Keratinocyte (primary cell): Measurements from ENCODE around the gene ZNF438.

Experiments used
- EZH2 ChIP-seq: IDR thresholded peaks from one replicate; pipeline ENCODE4 v1.6.1; 2012; ENCODE audit warnings: inconsistent platforms, mild to moderate bottlenecking, low read length, moderate library complexity
- TF ChIP-seq, protein P1 (sequence below), 3 experiments: IDR thresholded peaks in 1 of 3; conservative IDR thresholded peaks in 1 of 3; optimal IDR thresholded peaks in 1 of 3; 2 replicates in 2 of 3; 3 replicates in 1 of 3; pipeline versions ENCODE3 to v1.5.1; 2011; ENCODE audit warnings: low read length in 3 of 3, mild to moderate bottlenecking in 3 of 3, moderate library complexity in 2 of 3, control low read depth in 1 of 3, inconsistent platforms in 1 of 3; ENCODE audit not compliant: insufficient read depth in 2 of 3; ENCODE audit errors: extremely low read depth in 1 of 3

DNA sequence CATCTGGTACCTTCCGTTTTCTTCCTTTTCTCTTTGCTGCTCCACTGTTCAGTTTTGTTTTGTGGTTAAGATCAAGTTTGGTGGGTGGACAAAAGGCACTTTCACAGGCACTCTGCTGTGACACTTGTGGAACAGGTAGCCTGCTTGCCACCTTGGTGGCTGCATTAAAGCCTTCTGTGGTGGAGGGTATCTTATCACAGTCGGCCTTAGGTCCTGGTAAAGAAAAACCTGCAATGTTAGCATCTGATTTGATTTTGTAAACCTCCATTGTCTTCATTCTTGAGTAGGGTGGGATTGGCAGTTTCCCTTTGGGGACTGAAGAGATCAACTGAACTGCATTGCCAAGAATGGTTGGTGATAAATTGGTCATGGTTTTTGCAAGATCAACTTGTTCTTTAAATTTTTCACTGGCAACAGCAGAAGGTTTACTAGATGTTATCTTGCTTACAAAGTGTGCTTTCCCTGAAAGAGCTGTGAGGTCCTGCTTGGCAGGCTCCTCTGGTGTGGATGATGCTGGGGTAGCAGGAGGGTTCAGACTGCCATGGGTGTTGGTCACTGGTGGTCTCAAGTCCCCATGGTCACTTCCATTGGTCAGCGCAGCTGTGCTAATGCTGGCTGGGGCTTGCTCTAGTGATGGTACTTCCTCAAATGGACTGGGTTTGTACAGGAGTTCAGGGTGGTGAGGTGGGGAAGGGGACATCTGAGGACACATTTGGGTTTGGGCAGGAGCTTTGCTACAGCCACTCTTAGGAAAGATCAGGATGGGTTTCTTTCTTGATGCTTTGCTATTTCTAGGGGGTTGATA lies 182.2 kb downstream of the ZNF438 start:
- no peak for TF ChIP-seq EZH2
- TF ChIP-seq, protein P1, sequence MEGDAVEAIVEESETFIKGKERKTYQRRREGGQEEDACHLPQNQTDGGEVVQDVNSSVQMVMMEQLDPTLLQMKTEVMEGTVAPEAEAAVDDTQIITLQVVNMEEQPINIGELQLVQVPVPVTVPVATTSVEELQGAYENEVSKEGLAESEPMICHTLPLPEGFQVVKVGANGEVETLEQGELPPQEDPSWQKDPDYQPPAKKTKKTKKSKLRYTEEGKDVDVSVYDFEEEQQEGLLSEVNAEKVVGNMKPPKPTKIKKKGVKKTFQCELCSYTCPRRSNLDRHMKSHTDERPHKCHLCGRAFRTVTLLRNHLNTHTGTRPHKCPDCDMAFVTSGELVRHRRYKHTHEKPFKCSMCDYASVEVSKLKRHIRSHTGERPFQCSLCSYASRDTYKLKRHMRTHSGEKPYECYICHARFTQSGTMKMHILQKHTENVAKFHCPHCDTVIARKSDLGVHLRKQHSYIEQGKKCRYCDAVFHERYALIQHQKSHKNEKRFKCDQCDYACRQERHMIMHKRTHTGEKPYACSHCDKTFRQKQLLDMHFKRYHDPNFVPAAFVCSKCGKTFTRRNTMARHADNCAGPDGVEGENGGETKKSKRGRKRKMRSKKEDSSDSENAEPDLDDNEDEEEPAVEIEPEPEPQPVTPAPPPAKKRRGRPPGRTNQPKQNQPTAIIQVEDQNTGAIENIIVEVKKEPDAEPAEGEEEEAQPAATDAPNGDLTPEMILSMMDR (optimal IDR thresholded peaks at IDR 0.05 in 1 of 3, IDR thresholded peaks at IDR 0.05 in 1 of 3, conservative IDR thresholded peaks at IDR 0.05 in 1 of 3; ENCODE audit: extremely low read depth in 1 of 3, insufficient read depth in 2 of 3, low read length in 3 of 3), result no peak
